IMR-90 (cell line): ENCODE data around the gene INPPL1. TPM values are rescaled to one million over a fixed set of nuclear protein-coding genes. Genes with fewer than 3 reads are reported as not detected.

ENCODE experiments used
- ATAC-seq: fragments of 200-7000 bp; cut with Tn5 transposase; 2 replicates; pipeline ENCODE4 v1.9.1; 2020; ENCODE audit warnings: low read depth, mild to moderate bottlenecking, moderate library complexity
- BruUV-seq: library from RNA; stranded (reverse); fragments of 400-500 nt; replicated peaks from 2 replicates; lab custom pipeline; 2021; lab: Mats Ljungman, UMichigan
- CTCF ChIA-PET: fragments of 300-600 bp; formaldehyde crosslinking; extraction: SDS; loops from one replicate; lab custom pipeline; 2021; ENCODE audit warnings: antibody characterized with exemption; lab: Yijun Ruan, JAX
- POLR2A ChIA-PET: fragments of 300-600 bp; sonication (Branson Sonifier 250); formaldehyde crosslinking; loops from one replicate; lab custom pipeline; 2022; ENCODE audit warnings: antibody characterized with exemption; ENCODE audit not compliant: unreplicated experiment; lab: Charles Lee
- DNase-seq: peaks from one replicate; pipeline ENCODE4 v3.0.0; 2013
- H2AFZ ChIP-seq: replicated peaks from 2 replicates; pipeline ENCODE3; 2013; ENCODE audit warnings: low read length, mild to moderate bottlenecking; ENCODE audit not compliant: poor library complexity
- H2AK5ac ChIP-seq: 2 replicates; pipeline ENCODE4 v1.6.1; 2013; ENCODE audit warnings: low read depth, low read length, inconsistent platforms
- H2AK9ac ChIP-seq: replicated peaks from 2 replicates; pipeline ENCODE3; 2013; ENCODE audit warnings: mild to moderate bottlenecking, low read depth, low read length, moderate library complexity; ENCODE audit not compliant: poor library complexity
- H2BK120ac ChIP-seq: 2 replicates; pipeline ENCODE4 v1.6.1; 2013; ENCODE audit warnings: low read depth, low read length, inconsistent platforms
- H2BK15ac ChIP-seq: 3 replicates; pipeline ENCODE4 v1.6.1; 2013; ENCODE audit warnings: low read depth, low read length, inconsistent platforms
- H2BK20ac ChIP-seq: 2 replicates; pipeline ENCODE4 v1.6.1; 2013; ENCODE audit warnings: low read depth, mild to moderate bottlenecking, inconsistent platforms, low read length, moderate library complexity
- H2BK5ac ChIP-seq: 2 replicates; pipeline ENCODE4 v1.6.1; 2013; ENCODE audit warnings: mild to moderate bottlenecking, low read depth, low read length, inconsistent platforms; ENCODE audit not compliant: poor library complexity, severe bottlenecking
- H3K14ac ChIP-seq: replicated peaks from 2 replicates; pipeline ENCODE4 v1.6.1; 2013; ENCODE audit warnings: low read depth, low read length, inconsistent platforms
- H3K18ac ChIP-seq: 2 replicates; pipeline ENCODE4 v1.6.1; 2013; ENCODE audit warnings: low read depth, low read length, control low read depth
- H3K23ac ChIP-seq: 2 replicates; pipeline ENCODE4 v1.6.1; 2013; ENCODE audit warnings: low read depth, low read length, inconsistent platforms
- H3K27ac ChIP-seq: 2 replicates; pipeline ENCODE4 v1.5.1; 2013; ENCODE audit warnings: mild to moderate bottlenecking, control low read depth, low read length; ENCODE audit not compliant: insufficient read depth
- H3K27me3 ChIP-seq: 2 replicates; pipeline ENCODE4 v1.6.1; 2013; ENCODE audit warnings: low read length; ENCODE audit not compliant: control insufficient read depth, insufficient read depth
- H3K36me3 ChIP-seq: 2 replicates; pipeline ENCODE4 v1.6.1; 2013; ENCODE audit warnings: low read length, mixed read lengths; ENCODE audit not compliant: control insufficient read depth, insufficient read depth
- H3K4ac ChIP-seq: 2 replicates; pipeline ENCODE4 v1.6.1; 2013; ENCODE audit warnings: low read depth, low read length, inconsistent platforms
- H3K4me1 ChIP-seq: 2 replicates; pipeline ENCODE4 v1.6.1; 2013; ENCODE audit warnings: low read length, mixed read lengths; ENCODE audit not compliant: control insufficient read depth, insufficient read depth
- H3K4me2 ChIP-seq: 2 replicates; pipeline ENCODE4 v1.6.1; 2013; ENCODE audit warnings: low read depth, mild to moderate bottlenecking, control low read depth, low read length, moderate library complexity
- H3K4me3 ChIP-seq: 2 replicates; pipeline ENCODE4 v1.5.1; 2013; ENCODE audit warnings: low read depth, mild to moderate bottlenecking, control low read depth, low read length, moderate library complexity; ENCODE audit not compliant: insufficient read depth
- H3K56ac ChIP-seq: 2 replicates; pipeline ENCODE4 v1.6.1; 2013; ENCODE audit warnings: low read length, inconsistent platforms; ENCODE audit not compliant: insufficient read depth; ENCODE audit errors: extremely low read depth
- H3K79me1 ChIP-seq, 2 experiments: 2 replicates each; pipeline ENCODE4 v1.6.1; 2013; ENCODE audit warnings: low read length in 2 of 2, inconsistent platforms in 1 of 2, low read depth in 1 of 2
- H3K9ac ChIP-seq: 2 replicates; pipeline ENCODE4 v1.6.1; 2013; ENCODE audit warnings: low read depth, low read length, control low read depth
- H3K9me1 ChIP-seq: 2 replicates; pipeline ENCODE4 v1.6.1; 2013; ENCODE audit warnings: low read length, inconsistent platforms; ENCODE audit not compliant: insufficient read depth
- H3K9me3 ChIP-seq: 2 replicates; pipeline ENCODE4 v1.6.1; 2013; ENCODE audit warnings: low read length; ENCODE audit not compliant: control insufficient read depth, insufficient read depth
- H4K20me1 ChIP-seq: 2 replicates; pipeline ENCODE4 v1.6.1; 2013; ENCODE audit warnings: low read length, inconsistent platforms; ENCODE audit not compliant: insufficient read depth
- H4K5ac ChIP-seq: 2 replicates; pipeline ENCODE4 v1.6.1; 2013; ENCODE audit warnings: mild to moderate bottlenecking, low read depth, low read length, control low read depth
- H4K8ac ChIP-seq, 2 experiments: 2 replicates each; pipeline ENCODE4 v1.6.1; 2013; ENCODE audit warnings: low read depth in 2 of 2, low read length in 2 of 2, control low read depth in 1 of 2, inconsistent platforms in 1 of 2
- H4K91ac ChIP-seq: 2 replicates; pipeline ENCODE4 v1.6.1; 2013; ENCODE audit warnings: low read depth, low read length, inconsistent platforms; ENCODE audit not compliant: insufficient read depth
- BHLHE40 ChIP-seq: fragments of 150-350 bp; IDR thresholded peaks from 2 replicates; pipeline ENCODE4 v1.6.1; 2016; ENCODE audit warnings: mild to moderate bottlenecking, low read depth, low read length
- CEBPB ChIP-seq: IDR thresholded peaks from 2 replicates; pipeline ENCODE4 v1.6.1; 2012; ENCODE audit warnings: low read depth, low read length, improper control_type of control experiment
- CHD1 ChIP-seq: IDR thresholded peaks from 2 replicates; pipeline ENCODE4 v1.6.1; 2012; ENCODE audit warnings: low read depth, low read length, improper control_type of control experiment
- FOS ChIP-seq: fragments of 150-350 bp; IDR thresholded peaks from 2 replicates; pipeline ENCODE4 v1.6.1; 2016; ENCODE audit warnings: low read depth, low read length
- MAFK ChIP-seq: IDR thresholded peaks from 2 replicates; pipeline ENCODE4 v1.6.1; 2012; ENCODE audit warnings: low read depth, low read length, improper control_type of control experiment
- MAZ ChIP-seq: IDR thresholded peaks from 2 replicates; pipeline ENCODE4 v1.6.1; 2012; ENCODE audit warnings: low read depth, mild to moderate bottlenecking, low read length, improper control_type of control experiment, moderate library complexity, borderline replicate concordance
- MXI1 ChIP-seq: IDR thresholded peaks from 2 replicates; pipeline ENCODE4 v1.6.1; 2012; ENCODE audit warnings: low read depth, mild to moderate bottlenecking, low read length, moderate library complexity, borderline replicate concordance
- NFE2L2 ChIP-seq: fragments of 150-350 bp; IDR thresholded peaks from 2 replicates; pipeline ENCODE4 v1.6.1; 2016; ENCODE audit warnings: low read depth, mild to moderate bottlenecking, low read length
- RFX5 ChIP-seq: IDR thresholded peaks from 2 replicates; pipeline ENCODE4 v1.8.0; 2012; ENCODE audit warnings: low read depth, mild to moderate bottlenecking, low read length, moderate library complexity
- WGBS, 2 experiments: methylation state at CpG; one replicate each; pipeline versions ENCODE4 v1.1.5 to v1.1.7; 2013; ENCODE audit warnings: missing lambda C conversion rate in 2 of 2; ENCODE audit not compliant: insufficient read length in 1 of 2; ENCODE audit errors: extremely low coverage in 2 of 2; 5-methylcytosine and 5-hydroxymethylcytosine counted together
- dilution Hi-C: fragments of 300-500 bp; cut with HindIII; formaldehyde crosslinking; loops from one replicate; pipeline ENCODE4 v1.14.3; 2018; ENCODE audit warnings: low sequenced_read_pairs; ENCODE audit not compliant: unreplicated experiment
- in situ Hi-C: fragments of 300-500 bp; cut with MboI; formaldehyde crosslinking; loops from 3 replicates; pipeline ENCODE4 v1.14.3; 2019; ENCODE audit warnings: low sequenced_read_pairs, inconsistent platforms, mixed read lengths
- intact Hi-C: fragments of 100-400 bp; cut with micrococcal nuclease; formaldehyde crosslinking; loops from 2 replicates; pipeline ENCODE4 v1.10.0; 2022
- polyA plus RNA-seq, 3 experiments: library from polyadenylated mRNA; depleted of rRNA; stranded (reverse); fragments of >200 nt; gene quantifications; 2 replicates each; pipeline ENCODE4 v1.2.3, GENCODE V29; 2012; ENCODE audit warnings: low replicate concordance in 1 of 3
- total RNA-seq: library from RNA; depleted of rRNA; stranded (reverse); fragments of >200 nt; gene quantifications from 2 replicates; pipeline ENCODE4 v1.2.3, GENCODE V29; 2012
- TF ChIP-seq, protein P1 (sequence below): fragments of 150-350 bp; IDR thresholded peaks from 2 replicates; pipeline ENCODE4 v1.6.1; 2016; ENCODE audit warnings: low read depth, mild to moderate bottlenecking, low read length, moderate library complexity, borderline replicate concordance
- TF ChIP-seq, protein P2 (sequence below): fragments of 150-350 bp; IDR thresholded peaks from 2 replicates; pipeline ENCODE4 v1.6.1; 2017; ENCODE audit warnings: mild to moderate bottlenecking, antibody characterized with exemption, low read length, low read depth

Gene INPPL1
- total and polyA plus RNA-seq, 2 of the 4 experiments (the other 2 are of a cell fraction), result 27.4 to 105 TPM

DNA sequence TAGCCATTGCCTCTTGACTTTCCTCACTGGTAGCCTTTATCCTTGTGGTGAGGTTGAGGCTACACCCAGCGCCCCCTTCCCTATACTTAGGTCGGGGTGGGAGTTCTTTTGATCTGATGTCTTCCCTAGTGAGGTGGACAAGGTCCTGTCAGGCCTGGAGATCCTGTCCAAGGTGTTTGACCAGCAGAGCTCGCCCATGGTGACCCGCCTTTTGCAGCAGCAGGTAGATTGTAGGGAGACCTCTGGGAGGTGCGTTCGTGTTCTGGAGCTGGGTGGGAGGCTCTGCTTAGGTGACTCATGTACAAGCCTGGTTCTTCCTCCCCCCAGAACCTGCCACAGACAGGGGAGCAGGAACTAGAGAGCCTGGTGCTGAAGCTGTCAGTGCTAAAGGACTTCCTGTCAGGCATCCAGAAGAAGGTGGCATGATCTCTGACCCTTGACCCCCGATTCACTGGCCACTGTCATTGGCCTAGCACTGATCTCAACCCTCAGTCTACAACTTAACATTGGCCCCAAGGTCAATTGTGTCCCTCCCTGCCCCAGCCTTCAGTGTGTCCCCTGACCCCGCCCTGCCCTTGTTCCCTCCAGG lies 4.9 kb downstream of the INPPL1 start:
- Histone ChIP-seq H3K23ac (no peak overlapping the region), H4K20me1 (peaks cover 79% of the 10 kb centered on the region), H2AK5ac (no peak overlapping the region), H2AK9ac (no peak overlapping the region), H2AFZ (no peak overlapping the region), H3K9me1 (peaks cover 3% of the 10 kb centered on the region; the same call in 1 of the 2 replicates), H3K4ac (no peak overlapping the region), H3K4me2 (no peak overlapping the region), H3K56ac (no peak overlapping the region), H4K8ac (no peak overlapping the region), H3K4me1 (peaks cover 4% of the 10 kb centered on the region; the same call in 1 of the 2 replicates), H3K79me1 (peaks cover 27 to 89% of the 10 kb centered on the region in 2 experiments), H3K9ac (no peak overlapping the region), H3K27me3 (no peaks in the 10 kb centered on the region), H2BK5ac (no peak overlapping the region), H3K14ac (no peak overlapping the region), H3K36me3 (peaks cover 75% of the 10 kb centered on the region), H2BK15ac (no peak overlapping the region), H3K27ac (no peak overlapping the region), H2BK20ac (no peak overlapping the region), H2BK120ac (no peak overlapping the region), H3K18ac (no peak overlapping the region), H3K9me3 (no peaks in the 10 kb centered on the region), H3K4me3 (no peak overlapping the region), H4K91ac (no peak overlapping the region), H4K5ac (no peak overlapping the region)
- dilution Hi-C loops (no loop called here), in situ Hi-C loops (no loop called here), intact Hi-C loops (no loop called here)
- BruUV-seq, result no TSS peak
- ATAC-seq (no peak), DNase-seq (no peak)
- TF ChIP-seq NFE2L2, result no peak
- TF ChIP-seq CEBPB, result no peak
- TF ChIP-seq, protein P1, sequence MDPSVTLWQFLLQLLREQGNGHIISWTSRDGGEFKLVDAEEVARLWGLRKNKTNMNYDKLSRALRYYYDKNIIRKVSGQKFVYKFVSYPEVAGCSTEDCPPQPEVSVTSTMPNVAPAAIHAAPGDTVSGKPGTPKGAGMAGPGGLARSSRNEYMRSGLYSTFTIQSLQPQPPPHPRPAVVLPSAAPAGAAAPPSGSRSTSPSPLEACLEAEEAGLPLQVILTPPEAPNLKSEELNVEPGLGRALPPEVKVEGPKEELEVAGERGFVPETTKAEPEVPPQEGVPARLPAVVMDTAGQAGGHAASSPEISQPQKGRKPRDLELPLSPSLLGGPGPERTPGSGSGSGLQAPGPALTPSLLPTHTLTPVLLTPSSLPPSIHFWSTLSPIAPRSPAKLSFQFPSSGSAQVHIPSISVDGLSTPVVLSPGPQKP, result no peak
- TF ChIP-seq MAFK, result no peak
- TF ChIP-seq FOS, result no peak
- TF ChIP-seq, protein P2, sequence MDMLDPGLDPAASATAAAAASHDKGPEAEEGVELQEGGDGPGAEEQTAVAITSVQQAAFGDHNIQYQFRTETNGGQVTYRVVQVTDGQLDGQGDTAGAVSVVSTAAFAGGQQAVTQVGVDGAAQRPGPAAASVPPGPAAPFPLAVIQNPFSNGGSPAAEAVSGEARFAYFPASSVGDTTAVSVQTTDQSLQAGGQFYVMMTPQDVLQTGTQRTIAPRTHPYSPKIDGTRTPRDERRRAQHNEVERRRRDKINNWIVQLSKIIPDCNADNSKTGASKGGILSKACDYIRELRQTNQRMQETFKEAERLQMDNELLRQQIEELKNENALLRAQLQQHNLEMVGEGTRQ, result no peak
- TF ChIP-seq RFX5, result no peak
- no peak for TF ChIP-seq MXI1
- TF ChIP-seq MAZ, result no peak
- TF ChIP-seq BHLHE40, result no peak
- TF ChIP-seq CHD1, result no peak
- ChIA-PET POLR2A (no interaction called here), CTCF (no interaction called here)
- WGBS, 2 experiments, result 100% methylated on average over 1 of the region's 8 CpGs; no CpG with 5 or more reads in 1 of the 2 experiments
